DND-41 (cell line): ENCODE data around the gene DLGAP4.

Source experiments
- ATAC-seq: fragments of 200-7000 bp; cut with Tn5 transposase; 3 replicates; pipeline ENCODE4 v1.9.1; 2021; ENCODE audit warnings: low read depth; ENCODE audit not compliant: insufficient read depth
- DNase-seq: peaks from one replicate; pipeline ENCODE4 v3.0.0-alpha.2; 2020
- H2AFZ ChIP-seq: 2 replicates; pipeline ENCODE4 v1.6.0; 2012; ENCODE audit warnings: low read depth, low read length
- H3K27ac ChIP-seq: 2 replicates; pipeline ENCODE4 v1.5.1; 2012; ENCODE audit warnings: low read length, inconsistent platforms
- H3K27me3 ChIP-seq: fragments of 200-600 bp; sonication (generic); 2 replicates; pipeline ENCODE4 v1.6.0; 2012; ENCODE audit warnings: low read length, mild to moderate bottlenecking, inconsistent platforms; ENCODE audit not compliant: insufficient read depth, poor library complexity
- H3K36me3 ChIP-seq: 2 replicates; pipeline ENCODE4 v1.5.1; 2012; ENCODE audit warnings: low read length, inconsistent platforms; ENCODE audit not compliant: insufficient read depth
- H3K4me1 ChIP-seq: 2 replicates; pipeline ENCODE4 v1.5.1; 2012; ENCODE audit warnings: mild to moderate bottlenecking, low read length; ENCODE audit not compliant: insufficient read depth
- H3K4me2 ChIP-seq: 2 replicates; pipeline ENCODE4 v1.6.0; 2012; ENCODE audit warnings: mild to moderate bottlenecking, moderate library complexity, low read length, inconsistent platforms; ENCODE audit not compliant: insufficient read depth
- H3K4me3 ChIP-seq, 2 experiments: fragments of 200-600 bp in 1 of 2; shearing (Covaris generic) in 1 of 2; 2 replicates each; pipeline ENCODE4 v1.5.1; 2012 to 2016; ENCODE audit warnings: inconsistent platforms in 2 of 2, low read length in 2 of 2, mild to moderate bottlenecking in 2 of 2, low read depth in 1 of 2, moderate library complexity in 1 of 2
- H3K79me2 ChIP-seq: 2 replicates; pipeline ENCODE4 v1.6.0; 2012; ENCODE audit warnings: low read length, inconsistent platforms; ENCODE audit not compliant: insufficient read depth
- H3K9ac ChIP-seq: 2 replicates; pipeline ENCODE4 v1.6.0; 2012; ENCODE audit warnings: low read depth, mild to moderate bottlenecking, inconsistent platforms, low read length, moderate library complexity
- H3K9me3 ChIP-seq: 2 replicates; pipeline ENCODE4 v1.5.1; 2012; ENCODE audit warnings: low read length, moderate library complexity, mild to moderate bottlenecking, inconsistent platforms; ENCODE audit not compliant: insufficient read depth, severe bottlenecking
- H4K20me1 ChIP-seq: 2 replicates; pipeline ENCODE4 v1.6.0; 2012; ENCODE audit warnings: low read length; ENCODE audit not compliant: insufficient read depth
- EZH2 ChIP-seq: IDR thresholded peaks from 3 replicates; pipeline ENCODE4 v1.6.1; 2012; ENCODE audit warnings: borderline replicate concordance, low read depth, mild to moderate bottlenecking, moderate library complexity, low read length, inconsistent platforms; ENCODE audit not compliant: severe bottlenecking
- TF ChIP-seq, protein P1 (sequence below): IDR thresholded peaks from 2 replicates; pipeline ENCODE4 v1.5.1; 2012; ENCODE audit warnings: borderline replicate concordance, low read length, moderate library complexity, mild to moderate bottlenecking; ENCODE audit not compliant: poor library complexity, severe bottlenecking; ENCODE audit errors: extremely low read depth

The DLGAP4 gene

DNA sequence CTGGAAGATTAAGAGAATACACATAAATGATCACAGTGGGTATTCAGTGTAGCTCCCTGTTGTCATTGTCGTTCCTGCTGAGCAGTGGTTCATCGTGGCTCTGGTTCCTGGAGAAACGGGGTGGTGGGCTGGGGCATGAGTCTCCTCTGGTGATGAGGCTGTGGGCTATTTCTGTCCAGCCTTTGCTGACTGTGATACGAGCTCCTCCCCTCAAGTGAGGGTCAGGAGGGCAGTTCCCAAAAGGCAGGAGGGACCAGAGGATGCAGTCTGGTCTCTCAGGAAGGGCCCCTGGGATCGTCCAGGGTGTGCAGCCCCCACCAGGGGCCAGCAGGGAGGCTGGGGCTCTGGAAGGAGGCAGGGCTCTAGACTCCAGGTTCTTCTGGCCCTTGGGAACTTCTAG is 31.1 kb upstream of the DLGAP4 start:
- Histone ChIP-seq H2AFZ (no peak overlapping the region), H3K27me3 (peaks cover 6% of the 10 kb centered on the region), H3K79me2 (no peaks in the 10 kb centered on the region), H3K36me3 (no peaks in the 10 kb centered on the region), H3K27ac (no peak overlapping the region), H3K4me1 (no peaks in the 10 kb centered on the region), H3K9me3 (no peaks in the 10 kb centered on the region), H4K20me1 (peaks cover 4% of the 10 kb centered on the region; the same call in 1 of the 2 replicates), H3K4me2 (no peak overlapping the region), H3K9ac (no peak overlapping the region), H3K4me3 (no peak overlapping the region)
- DNase-seq (no peak), ATAC-seq (no peak)
- TF ChIP-seq EZH2: no peak
- TF ChIP-seq, protein P1, sequence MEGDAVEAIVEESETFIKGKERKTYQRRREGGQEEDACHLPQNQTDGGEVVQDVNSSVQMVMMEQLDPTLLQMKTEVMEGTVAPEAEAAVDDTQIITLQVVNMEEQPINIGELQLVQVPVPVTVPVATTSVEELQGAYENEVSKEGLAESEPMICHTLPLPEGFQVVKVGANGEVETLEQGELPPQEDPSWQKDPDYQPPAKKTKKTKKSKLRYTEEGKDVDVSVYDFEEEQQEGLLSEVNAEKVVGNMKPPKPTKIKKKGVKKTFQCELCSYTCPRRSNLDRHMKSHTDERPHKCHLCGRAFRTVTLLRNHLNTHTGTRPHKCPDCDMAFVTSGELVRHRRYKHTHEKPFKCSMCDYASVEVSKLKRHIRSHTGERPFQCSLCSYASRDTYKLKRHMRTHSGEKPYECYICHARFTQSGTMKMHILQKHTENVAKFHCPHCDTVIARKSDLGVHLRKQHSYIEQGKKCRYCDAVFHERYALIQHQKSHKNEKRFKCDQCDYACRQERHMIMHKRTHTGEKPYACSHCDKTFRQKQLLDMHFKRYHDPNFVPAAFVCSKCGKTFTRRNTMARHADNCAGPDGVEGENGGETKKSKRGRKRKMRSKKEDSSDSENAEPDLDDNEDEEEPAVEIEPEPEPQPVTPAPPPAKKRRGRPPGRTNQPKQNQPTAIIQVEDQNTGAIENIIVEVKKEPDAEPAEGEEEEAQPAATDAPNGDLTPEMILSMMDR: no peak

DNA sequence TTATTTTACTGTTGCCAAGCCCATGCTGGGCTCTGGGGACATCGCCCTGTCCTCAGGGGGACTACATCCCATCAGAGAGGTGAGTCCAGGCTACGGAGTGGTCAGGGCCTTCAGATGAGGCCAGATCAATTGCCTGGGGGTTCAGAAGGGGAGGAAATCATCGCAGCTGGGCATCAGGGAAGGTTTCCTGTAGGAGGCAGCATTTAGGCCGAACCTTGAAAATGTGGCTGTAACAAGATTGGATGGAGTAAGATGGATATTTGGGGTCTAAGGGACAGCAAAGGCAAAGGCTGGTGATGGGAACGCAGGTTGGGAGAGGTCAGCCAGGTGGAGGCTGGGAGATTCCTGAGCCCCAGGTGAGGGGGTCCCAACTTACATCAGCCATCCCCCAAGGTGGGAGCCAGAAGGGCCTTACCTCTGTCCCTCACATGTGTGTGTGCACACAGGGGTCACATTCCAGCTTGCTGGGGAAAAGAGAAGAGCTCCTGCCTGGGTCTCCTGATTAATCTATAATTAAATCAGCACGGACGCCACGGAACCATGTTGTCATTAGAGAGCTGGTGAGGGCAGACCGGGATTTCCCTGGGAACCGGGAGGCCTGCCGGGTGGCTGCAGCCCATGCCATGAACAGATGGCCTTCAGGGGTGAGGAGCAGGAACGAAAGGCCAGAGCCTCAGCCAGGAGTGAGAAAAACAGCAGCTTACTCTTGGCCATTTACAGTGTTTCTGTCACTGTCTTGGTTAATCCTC is 30.5 kb upstream of the DLGAP4 start:
- ATAC-seq: no peak
- H2AFZ ChIP-seq: no peak overlapping the region
- no peak overlapping the region for H3K4me3 ChIP-seq
- H3K9me3 ChIP-seq: no peaks in the 10 kb centered on the region
- TF ChIP-seq, protein P1: no peak
- no peak for TF ChIP-seq EZH2
- no peaks in the 10 kb centered on the region for H3K36me3 ChIP-seq
- H4K20me1 ChIP-seq: peaks cover 4% of the 10 kb centered on the region; the same call in 1 of the 2 replicates
- DNase-seq: no peak
- H3K27me3 ChIP-seq: peaks cover 6% of the 10 kb centered on the region
- no peaks in the 10 kb centered on the region for H3K79me2 ChIP-seq
- no peaks in the 10 kb centered on the region for H3K4me1 ChIP-seq
- H3K9ac ChIP-seq: no peak overlapping the region
- H3K4me2 ChIP-seq: no peak overlapping the region
- no peak overlapping the region for H3K27ac ChIP-seq

DNA sequence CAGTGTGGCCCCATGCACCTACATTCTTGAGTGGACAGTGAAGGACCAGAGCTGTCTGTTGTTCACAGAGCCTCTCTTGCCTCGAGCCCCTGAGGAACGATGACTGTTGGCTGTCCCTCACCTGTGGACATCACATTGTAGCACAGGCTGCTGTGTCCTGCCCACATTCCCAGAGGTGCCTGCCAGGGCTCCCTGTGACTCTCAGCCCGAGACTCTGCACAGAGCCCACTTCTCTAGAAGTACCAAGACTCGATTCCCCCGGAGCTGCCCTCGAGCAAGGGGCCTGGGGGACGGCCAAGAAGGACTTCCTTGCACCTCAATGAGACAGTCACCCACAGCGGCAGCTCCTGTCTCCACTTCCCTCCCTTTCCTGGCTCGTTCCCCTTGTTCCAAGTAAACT is 28.6 kb upstream of the DLGAP4 start:
- no peaks in the 10 kb centered on the region for H3K4me1 ChIP-seq
- DNase-seq: no peak
- H2AFZ ChIP-seq: no peak overlapping the region
- peaks cover 4% of the 10 kb centered on the region; the same call in 1 of the 2 replicates for H4K20me1 ChIP-seq
- H3K4me3 ChIP-seq: no peak overlapping the region
- H3K79me2 ChIP-seq: no peaks in the 10 kb centered on the region
- peaks cover 8% of the 10 kb centered on the region for H3K27me3 ChIP-seq
- TF ChIP-seq, protein P1: no peak
- no peak for TF ChIP-seq EZH2
- H3K36me3 ChIP-seq: no peaks in the 10 kb centered on the region
- H3K9ac ChIP-seq: no peak overlapping the region
- no peaks in the 10 kb centered on the region for H3K9me3 ChIP-seq
- no peak overlapping the region for H3K4me2 ChIP-seq
- no peak overlapping the region for H3K27ac ChIP-seq
- no peak for ATAC-seq

DNA sequence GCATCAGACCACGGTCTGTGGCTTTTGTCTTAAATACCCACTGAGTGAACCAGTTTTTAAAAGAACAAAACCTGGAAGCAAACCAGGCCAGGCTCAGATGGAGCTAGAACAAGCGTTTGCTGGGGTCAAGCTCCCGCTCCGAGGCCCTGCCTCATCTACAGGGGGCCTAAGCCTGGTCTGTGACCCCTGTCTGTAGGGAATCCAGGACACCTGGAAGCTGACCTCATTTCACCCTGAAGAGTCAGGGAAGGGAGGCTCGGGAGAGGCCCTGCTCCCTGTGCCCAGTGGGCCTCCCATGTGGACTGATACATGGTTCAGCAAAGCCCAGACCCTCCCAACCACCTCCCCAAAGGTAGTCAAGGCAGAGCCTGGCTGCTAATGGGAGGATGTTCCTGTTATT is 26.8 kb upstream of the DLGAP4 start:
- Histone ChIP-seq H4K20me1 (no peaks in the 10 kb centered on the region), H3K79me2 (no peaks in the 10 kb centered on the region), H3K4me1 (no peaks in the 10 kb centered on the region), H2AFZ (no peak overlapping the region), H3K9me3 (no peaks in the 10 kb centered on the region), H3K9ac (no peak overlapping the region), H3K36me3 (no peaks in the 10 kb centered on the region), H3K27me3 (peaks cover 8% of the 10 kb centered on the region), H3K4me3 (no peak overlapping the region), H3K4me2 (no peak overlapping the region), H3K27ac (no peak overlapping the region)
- DNase-seq (no peak), ATAC-seq (no peak)
- TF ChIP-seq EZH2: no peak
- TF ChIP-seq, protein P1: no peak
